Keratinocyte (primary cell): ENCODE measurements around the gene BTBD16. TPM values are rescaled to one million over a fixed set of nuclear protein-coding genes. Genes with fewer than 3 reads are reported as not detected.

Experiments used
- DNase-seq: peaks from one replicate; pipeline ENCODE4 v3.0.0-alpha.2; 2011; ENCODE audit warnings: low read depth, missing footprints, low spot score
- FAIRE-seq: peaks from 2 replicates; lab custom pipeline; 2011; peaks lifted over from hg19 to GRCh38; lab: Jason Lieb, UNC
- H2AFZ ChIP-seq: 2 replicates; pipeline ENCODE4 v1.6.0; 2012; ENCODE audit warnings: low read length, control low read depth, inconsistent platforms; ENCODE audit not compliant: control insufficient read depth
- H3K27ac ChIP-seq: 2 replicates; pipeline ENCODE4 v1.5.1; 2011; ENCODE audit warnings: low read length; ENCODE audit not compliant: control insufficient read depth, insufficient read depth
- H3K27me3 ChIP-seq: 3 replicates; pipeline ENCODE4 v1.6.0; 2011; ENCODE audit warnings: low read length; ENCODE audit not compliant: control insufficient read depth, insufficient read depth; ENCODE audit errors: extremely low read depth
- H3K36me3 ChIP-seq, 2 experiments: 2 replicates in 1 of 2; 3 replicates in 1 of 2; pipeline ENCODE4 v1.5.1; 2011; ENCODE audit warnings: low read length in 2 of 2, mild to moderate bottlenecking in 1 of 2; ENCODE audit not compliant: control insufficient read depth in 2 of 2, insufficient read depth in 2 of 2; ENCODE audit errors: extremely low read depth in 1 of 2
- H3K4me1 ChIP-seq: 3 replicates; pipeline ENCODE4 v1.5.1; 2011; ENCODE audit warnings: low read length; ENCODE audit not compliant: control insufficient read depth, insufficient read depth; ENCODE audit errors: extremely low read depth
- H3K4me2 ChIP-seq: 3 replicates; pipeline ENCODE4 v1.6.0; 2011; ENCODE audit warnings: low read depth, low read length; ENCODE audit not compliant: control insufficient read depth, insufficient read depth; ENCODE audit errors: extremely low read depth
- H3K4me3 ChIP-seq, 3 experiments: fragments of 200-600 bp in 1 of 3; sonication (generic) in 1 of 3; 2 replicates in 2 of 3; 3 replicates in 1 of 3; pipeline ENCODE4 v1.5.1; 2011 to 2016; ENCODE audit warnings: low read length in 3 of 3, mild to moderate bottlenecking in 3 of 3, control low read depth in 2 of 3, inconsistent platforms in 1 of 3, low read depth in 1 of 3, mixed read lengths in 1 of 3, mixed run types in 1 of 3, moderate library complexity in 1 of 3; ENCODE audit not compliant: control insufficient read depth in 2 of 3, insufficient read depth in 2 of 3; ENCODE audit errors: extremely low read depth in 1 of 3
- H3K79me2 ChIP-seq: 2 replicates; pipeline ENCODE4 v1.6.0; 2012; ENCODE audit warnings: low read length; ENCODE audit not compliant: control insufficient read depth, insufficient read depth
- H3K9ac ChIP-seq: 3 replicates; pipeline ENCODE4 v1.6.0; 2011; ENCODE audit warnings: low read length; ENCODE audit not compliant: control insufficient read depth, insufficient read depth; ENCODE audit errors: extremely low read depth
- H3K9me1 ChIP-seq: 3 replicates; pipeline ENCODE4 v1.6.0; 2011; ENCODE audit warnings: low read length; ENCODE audit not compliant: control insufficient read depth, insufficient read depth; ENCODE audit errors: extremely low read depth
- H3K9me3 ChIP-seq: 2 replicates; pipeline ENCODE4 v1.5.1; 2012; ENCODE audit warnings: low read depth, low read length; ENCODE audit not compliant: control insufficient read depth
- H4K20me1 ChIP-seq: 3 replicates; pipeline ENCODE4 v1.6.0; 2011; ENCODE audit warnings: low read length; ENCODE audit not compliant: control insufficient read depth, insufficient read depth; ENCODE audit errors: extremely low read depth
- CTCF ChIP-seq, 3 experiments: IDR thresholded peaks in 1 of 3; conservative IDR thresholded peaks in 1 of 3; optimal IDR thresholded peaks in 1 of 3; 2 replicates in 2 of 3; 3 replicates in 1 of 3; pipeline versions ENCODE3 to v1.5.1; 2011; ENCODE audit warnings: low read length in 3 of 3, mild to moderate bottlenecking in 3 of 3, moderate library complexity in 2 of 3, control low read depth in 1 of 3, inconsistent platforms in 1 of 3; ENCODE audit not compliant: insufficient read depth in 2 of 3; ENCODE audit errors: extremely low read depth in 1 of 3
- EZH2 ChIP-seq: IDR thresholded peaks from one replicate; pipeline ENCODE4 v1.6.1; 2012; ENCODE audit warnings: inconsistent platforms, mild to moderate bottlenecking, low read length, moderate library complexity
- dilution Hi-C: fragments of 300-500 bp; cut with MboI; formaldehyde crosslinking; loops from one replicate; pipeline ENCODE4 v1.7.0; 2020; ENCODE audit warnings: low sequenced_read_pairs; ENCODE audit not compliant: extremely low pct_ligation_motif_present
- polyA plus RNA-seq, 5 experiments: library from polyadenylated mRNA; depleted of rRNA in 3 of 5; stranded (reverse) in 3 of 5; stranded (forward) in 1 of 5; unstranded in 1 of 5; fragments of >200 nt; gene quantifications; 1 replicate in 1 of 5; 2 replicates in 3 of 5; 3 replicates in 1 of 5; pipeline versions ENCODE4 v1.2.1 to v1.2.3, GENCODE V29; 2011 to 2012; ENCODE audit warnings: missing spikeins in 2 of 5, low read depth in 1 of 5, low replicate concordance in 1 of 5

Gene BTBD16
- polyA plus RNA-seq, 1 donor (not counting 4 experiments of a cell fraction or from before 2014, with no cell fraction given) = 4.9 TPM

GRCh38 chr10:122375679-122376160 lies 104.6 kb downstream of the BTBD16 start:
- no peaks in the 10 kb centered on the region for H3K27me3 ChIP-seq
- no peaks in the 10 kb centered on the region for H3K9me1 ChIP-seq
- H3K4me3 ChIP-seq = peak overlapping the region; percentile 78 to 95 (median 91)
- dilution Hi-C loops = no loop called here
- H3K79me2 ChIP-seq = peaks cover 51% of the 10 kb centered on the region
- FAIRE-seq (peak; percentile 74), DNase-seq (no peak)
- peak overlapping the region; percentile 94 for H3K4me2 ChIP-seq
- peak overlapping the region; percentile 95 for H3K9ac ChIP-seq
- peaks cover 0 to 2% of the 10 kb centered on the region in 2 experiments for H3K36me3 ChIP-seq
- H3K4me1 ChIP-seq = peaks cover 21% of the 10 kb centered on the region
- peak overlapping the region; percentile 80 for H2AFZ ChIP-seq
- TF ChIP-seq EZH2 (no peak), CTCF (optimal IDR thresholded peaks at IDR 0.05 in 1 of 3, IDR thresholded peaks at IDR 0.05 in 1 of 3, conservative IDR thresholded peaks at IDR 0.05 in 1 of 3; ENCODE audit: extremely low read depth in 1 of 3, insufficient read depth in 2 of 3, low read length in 3 of 3) (no peak)
- H3K27ac ChIP-seq = peak overlapping the region; percentile 95
- H3K9me3 ChIP-seq = no peaks in the 10 kb centered on the region
- no peaks in the 10 kb centered on the region for H4K20me1 ChIP-seq

- DNase-seq (no peak), FAIRE-seq (peak; percentile 60)
- peaks cover 58% of the 10 kb centered on the region for H3K79me2 ChIP-seq
Measured at GRCh38 chr10:122376364-122376961, 105.4 kb downstream of the BTBD16 start.

More at GRCh38 chr10:122376364-122376961, 105.4 kb downstream of the BTBD16 start:
- Histone ChIP-seq H3K4me1 (peaks cover 21% of the 10 kb centered on the region), H4K20me1 (no peaks in the 10 kb centered on the region), H3K9ac (peak overlapping the region; percentile 95), H3K27ac (peak overlapping the region; percentile 95), H3K9me3 (no peaks in the 10 kb centered on the region), H3K9me1 (no peaks in the 10 kb centered on the region), H3K27me3 (no peaks in the 10 kb centered on the region), H2AFZ (peak overlapping the region; percentile 51), H3K36me3 (peaks cover 2 to 5% of the 10 kb centered on the region in 2 experiments), H3K4me2 (peak overlapping the region; percentile 94), H3K4me3 (peak overlapping the region; percentile 78 to 95 (median 91))
- dilution Hi-C loops = no loop called here
- TF ChIP-seq EZH2 = no peak
- TF ChIP-seq CTCF (optimal IDR thresholded peaks at IDR 0.05 in 1 of 3, IDR thresholded peaks at IDR 0.05 in 1 of 3, conservative IDR thresholded peaks at IDR 0.05 in 1 of 3; ENCODE audit: extremely low read depth in 1 of 3, insufficient read depth in 2 of 3, low read length in 3 of 3) = no peak
